HepG2 (cell line): Measurements from ENCODE around the gene TMEM63C. TPM values are rescaled to one million over a fixed set of nuclear protein-coding genes. Genes with fewer than 3 reads are reported as not detected.

Experiments used
- CAMTA2 ChIP-seq: sonication (generic); formaldehyde crosslinking; IDR thresholded peaks from 2 replicates; pipeline ENCODE4 v1.4.0; 2020; ENCODE audit warnings: mild to moderate bottlenecking, missing genetic modification reagents, borderline replicate concordance
- E2F2 ChIP-seq: sonication (generic); formaldehyde crosslinking; IDR thresholded peaks from 2 replicates; pipeline ENCODE4 v1.4.0; 2020; ENCODE audit warnings: missing genetic modification reagents, borderline replicate concordance
- FLYWCH1 ChIP-seq: sonication (generic); formaldehyde crosslinking; IDR thresholded peaks from 2 replicates; pipeline ENCODE4 v1.8.1; 2023; ENCODE audit warnings: mild to moderate bottlenecking, missing genetic modification reagents
- FOXP4 ChIP-seq: sonication (generic); formaldehyde crosslinking; IDR thresholded peaks from 2 replicates; pipeline ENCODE4 v1.4.0; 2020; ENCODE audit warnings: missing genetic modification reagents
- MED1 ChIP-seq: sonication (generic); formaldehyde crosslinking; IDR thresholded peaks from 2 replicates; pipeline ENCODE4 v1.4.0; 2020; ENCODE audit warnings: missing genetic modification reagents
- MIER2 ChIP-seq: IDR thresholded peaks from 2 replicates; pipeline ENCODE4 v1.6.1; 2016; ENCODE audit warnings: missing biosample characterization, missing genetic modification reagents
- NFATC3 ChIP-seq: sonication (generic); formaldehyde crosslinking; IDR thresholded peaks from 2 replicates; pipeline ENCODE4 v1.5.1; 2020; ENCODE audit warnings: mild to moderate bottlenecking, missing genetic modification reagents
- NFE2 ChIP-seq: sonication (generic); formaldehyde crosslinking; IDR thresholded peaks from 2 replicates; pipeline ENCODE4 v1.4.0; 2020; ENCODE audit warnings: missing genetic modification reagents
- SNAPC4 ChIP-seq: sonication (generic); formaldehyde crosslinking; IDR thresholded peaks from 2 replicates; pipeline ENCODE4 v1.4.0; 2020; ENCODE audit warnings: mild to moderate bottlenecking, missing genetic modification reagents
- U2AF1 ChIP-seq: fragments of 200-400 bp; formaldehyde crosslinking; optimal IDR thresholded peaks from 2 replicates; pipeline ENCODE3; 2017; ENCODE audit warnings: mild to moderate bottlenecking, low read depth, low read length
- ZBTB21 ChIP-seq: sonication (generic); formaldehyde crosslinking; IDR thresholded peaks from 2 replicates; pipeline ENCODE4 v1.4.0; 2020; ENCODE audit warnings: missing genetic modification reagents
- ZBTB46 ChIP-seq: sonication (generic); formaldehyde crosslinking; IDR thresholded peaks from 2 replicates; pipeline ENCODE4 v1.4.0; 2020; ENCODE audit warnings: mild to moderate bottlenecking, missing genetic modification reagents, borderline replicate concordance
- ZMAT5 ChIP-seq: sonication (generic); formaldehyde crosslinking; IDR thresholded peaks from 2 replicates; pipeline ENCODE4 v1.5.0; 2020; ENCODE audit warnings: mild to moderate bottlenecking, low read depth, missing genetic modification reagents, borderline replicate concordance
- ZNF251 ChIP-seq: sonication (generic); formaldehyde crosslinking; IDR thresholded peaks from 2 replicates; pipeline ENCODE4 v1.9.0; 2021; ENCODE audit warnings: mild to moderate bottlenecking, missing genetic modification reagents
- ZNF292 ChIP-seq: sonication (generic); formaldehyde crosslinking; IDR thresholded peaks from 2 replicates; pipeline ENCODE4 v1.8.1; 2022; ENCODE audit warnings: mild to moderate bottlenecking, low read depth, missing genetic modification reagents, borderline replicate concordance
- ZNF33B ChIP-seq: sonication (generic); formaldehyde crosslinking; IDR thresholded peaks from 2 replicates; pipeline ENCODE4 v1.5.1; 2020; ENCODE audit warnings: mild to moderate bottlenecking, missing genetic modification reagents
- ZNF383 ChIP-seq: sonication (generic); formaldehyde crosslinking; IDR thresholded peaks from 2 replicates; pipeline ENCODE4 v1.4.0; 2020; ENCODE audit warnings: missing genetic modification reagents, mild to moderate bottlenecking, borderline replicate concordance
- ZNF547 ChIP-seq: sonication (generic); formaldehyde crosslinking; IDR thresholded peaks from 2 replicates; pipeline ENCODE4 v1.5.1; 2020; ENCODE audit warnings: mild to moderate bottlenecking, missing genetic modification reagents
- ZNF713 ChIP-seq: sonication (generic); formaldehyde crosslinking; IDR thresholded peaks from 2 replicates; pipeline ENCODE4 v1.4.0; 2020; ENCODE audit warnings: mild to moderate bottlenecking, missing genetic modification reagents
- polyA plus RNA-seq, 8 experiments: library from polyadenylated mRNA; depleted of rRNA in 3 of 8; stranded (reverse) in 7 of 8; unstranded in 1 of 8; fragments of >200 nt; fragmentation: Illumina TruSeq in 4 of 8; extraction: Trizol in 4 of 8; gene quantifications; 2 replicates each; pipeline versions ENCODE4 v1.2.1 to v1.2.3, GENCODE V29; 2011 to 2016; ENCODE audit warnings: low read depth in 4 of 8, missing spikeins in 1 of 8, mixed read lengths in 1 of 8; ENCODE audit not compliant: insufficient read depth in 1 of 8
- total RNA-seq, 5 experiments: library from RNA; depleted of rRNA; stranded (reverse); fragments of >200 nt; fragmentation: Illumina TruSeq; extraction: Trizol; gene quantifications; 2 replicates each; pipeline ENCODE4 v1.2.3, GENCODE V29; 2016; ENCODE audit warnings: low read depth in 1 of 5

Gene TMEM63C
- total and polyA plus RNA-seq, 2 of the 13 experiments (the other 11 are each of a cell fraction or from before 2014, with no cell fraction given): 0.17 to 0.27 TPM

GRCh38 chr14:77208291-77208978 lies 26.8 kb downstream of the TMEM63C start (continued):
- TF ChIP-seq SNAPC4 (peak; percentile 72; the same call in 1 of the 2 replicates), ZNF383 (no peak), ZNF547 (no peak), E2F2 (peak; percentile 69; the same call in 1 of the 2 replicates), NFE2 (CRISPR knock-in tag) (no peak), ZNF33B (CRISPR knock-in tag) (no peak), U2AF1 (no peak), CAMTA2 (peak; percentile 69; the same call in 1 of the 2 replicates), MIER2 (CRISPR knock-in tag) (peak; percentile 99), MED1 (CRISPR knock-in tag) (peak; percentile 63; the same call in 1 of the 2 replicates), FLYWCH1 (CRISPR knock-in tag) (0 out of 2 replicates have a peak, but pooled peaks have one; percentile 83), NFATC3 (CRISPR knock-in tag) (0 out of 2 replicates have a peak, but pooled peaks have one; percentile 45), ZNF713 (CRISPR knock-in tag) (no peak), ZBTB21 (CRISPR knock-in tag) (no peak; the same call in 1 of the 2 replicates), ZNF251 (CRISPR knock-in tag) (no peak), ZBTB46 (no peak), FOXP4 (CRISPR knock-in tag) (peak; percentile 19; the same call in 1 of the 2 replicates), ZNF292 (CRISPR knock-in tag) (no peak), ZMAT5 (no peak)
